GM18873 (cell line): ENCODE results near the gene CAMK2D.

ENCODE experiments used
- ATAC-seq: cut with Tn5 transposase; IDR thresholded peaks from one replicate; pipeline ENCODE4 v1.9.1; 2021; ENCODE audit warnings: mild to moderate bottlenecking, moderate library complexity, moderate number of reproducible peaks; ENCODE audit not compliant: unreplicated experiment, low FRiP score

The CAMK2D gene

GRCh38 chr4:113497154-113497884 is 264.2 kb downstream of the CAMK2D start:
- ATAC-seq = no peak

GRCh38 chr4:113496698-113497097 is 264.8 kb downstream of the CAMK2D start:
- ATAC-seq = no peak

DNA sequence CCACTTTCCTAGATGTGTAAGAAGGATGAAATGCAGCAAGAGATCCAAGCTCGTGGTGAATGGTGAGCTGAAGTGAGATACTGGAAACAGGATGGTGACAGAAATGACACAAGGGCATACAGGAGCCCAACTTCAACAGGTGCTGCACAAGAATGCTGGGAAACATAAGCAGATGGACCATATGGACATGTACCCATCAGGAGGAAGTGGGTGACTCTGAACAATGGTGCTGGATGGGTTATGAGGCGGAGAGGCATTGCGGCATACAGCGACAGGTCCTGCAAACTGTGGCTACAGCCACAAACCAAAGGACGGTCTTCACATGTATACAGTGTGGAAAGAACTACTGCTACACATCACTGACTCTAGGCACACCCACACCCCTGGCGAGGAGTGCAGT is 265.7 kb downstream of the CAMK2D start:
- no peak for ATAC-seq

GRCh38 chr4:113483131-113483530 is 278.4 kb downstream of the CAMK2D start:
- no peak for ATAC-seq

DNA sequence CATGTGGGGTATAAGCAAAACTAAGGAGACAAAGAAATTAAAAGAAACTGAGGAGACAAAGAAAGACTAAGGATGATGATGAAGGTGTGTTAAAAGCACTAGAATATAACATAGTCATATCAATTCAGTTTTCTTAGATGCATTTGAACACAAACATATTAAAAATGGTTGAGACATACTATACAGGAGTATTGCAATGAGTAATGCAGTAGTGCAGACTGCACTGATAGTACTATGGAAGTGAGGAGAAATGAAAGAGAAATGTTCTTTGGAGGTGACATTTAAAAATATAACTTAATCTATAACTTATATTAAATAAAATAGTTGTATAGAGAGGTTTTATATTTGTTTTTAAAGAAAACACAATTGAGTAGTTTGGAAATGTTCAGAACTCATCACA is 279.2 kb downstream of the CAMK2D start:
- ATAC-seq = no peak

- no peak for ATAC-seq
These were observed 279.7 kb downstream of the CAMK2D start for GRCh38 chr4:113481820-113482219.

DNA sequence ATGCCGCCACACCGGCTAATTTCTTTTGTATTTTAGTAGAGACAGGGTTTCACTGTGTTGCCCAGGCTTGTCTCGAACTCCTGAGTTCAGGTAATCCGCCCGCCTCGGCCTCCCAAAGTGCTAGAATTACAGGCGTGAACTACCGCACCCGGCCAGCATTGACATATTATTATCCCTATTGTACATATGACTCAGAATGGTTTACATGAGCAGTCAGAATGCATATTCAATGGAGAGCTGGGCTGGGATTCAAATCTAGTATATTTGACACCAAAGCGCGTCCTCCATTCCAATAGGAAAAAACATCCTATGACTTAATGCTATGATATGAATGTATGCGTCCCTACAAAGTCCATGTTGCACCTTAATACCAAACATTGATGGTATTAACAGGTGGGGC is 281.4 kb downstream of the CAMK2D start:
- ATAC-seq = no peak

GRCh38 chr4:113478032-113478431 is 283.5 kb downstream of the CAMK2D start:
- no peak for ATAC-seq

GRCh38 chr4:113476800-113477199 is 284.7 kb downstream of the CAMK2D start:
- ATAC-seq = no peak

DNA sequence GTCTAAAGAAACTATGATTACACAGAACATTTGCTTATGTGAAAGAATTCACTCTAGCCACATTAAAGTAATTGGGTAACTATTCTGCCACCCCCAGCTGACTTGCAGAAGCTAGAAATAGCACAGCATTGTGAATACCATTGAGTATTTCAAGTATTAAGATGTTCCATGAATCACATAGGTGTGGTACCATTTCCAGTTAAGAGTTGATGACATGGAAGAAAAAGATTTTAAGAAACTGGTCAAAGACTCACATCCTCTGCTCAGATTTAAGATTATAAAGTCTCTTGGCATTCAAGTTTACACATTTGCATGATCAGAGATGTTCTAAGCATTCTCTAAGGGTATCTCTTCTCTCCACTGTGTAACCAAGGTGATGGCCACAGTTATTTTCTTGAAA is 287.5 kb downstream of the CAMK2D start:
- ATAC-seq = no peak

DNA sequence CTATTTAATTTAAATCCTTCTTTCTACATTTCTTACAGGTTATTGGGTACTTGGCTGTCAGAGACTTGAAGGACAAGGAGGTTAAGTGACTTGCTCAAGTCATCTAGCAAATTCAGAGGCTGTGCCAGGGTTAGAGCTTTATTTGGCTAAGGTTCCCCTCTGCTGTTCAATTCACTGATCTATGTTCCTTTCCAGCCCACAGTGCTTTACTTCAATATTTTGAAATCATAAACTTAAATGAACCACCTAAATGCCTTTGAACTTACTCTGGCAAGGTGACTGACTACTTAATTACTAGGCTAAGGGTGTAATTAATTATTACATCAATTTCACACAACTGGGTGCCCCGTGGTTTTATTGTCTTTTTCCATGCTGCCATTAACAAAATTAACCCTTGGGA is 288.7 kb downstream of the CAMK2D start:
- ATAC-seq = no peak

DNA sequence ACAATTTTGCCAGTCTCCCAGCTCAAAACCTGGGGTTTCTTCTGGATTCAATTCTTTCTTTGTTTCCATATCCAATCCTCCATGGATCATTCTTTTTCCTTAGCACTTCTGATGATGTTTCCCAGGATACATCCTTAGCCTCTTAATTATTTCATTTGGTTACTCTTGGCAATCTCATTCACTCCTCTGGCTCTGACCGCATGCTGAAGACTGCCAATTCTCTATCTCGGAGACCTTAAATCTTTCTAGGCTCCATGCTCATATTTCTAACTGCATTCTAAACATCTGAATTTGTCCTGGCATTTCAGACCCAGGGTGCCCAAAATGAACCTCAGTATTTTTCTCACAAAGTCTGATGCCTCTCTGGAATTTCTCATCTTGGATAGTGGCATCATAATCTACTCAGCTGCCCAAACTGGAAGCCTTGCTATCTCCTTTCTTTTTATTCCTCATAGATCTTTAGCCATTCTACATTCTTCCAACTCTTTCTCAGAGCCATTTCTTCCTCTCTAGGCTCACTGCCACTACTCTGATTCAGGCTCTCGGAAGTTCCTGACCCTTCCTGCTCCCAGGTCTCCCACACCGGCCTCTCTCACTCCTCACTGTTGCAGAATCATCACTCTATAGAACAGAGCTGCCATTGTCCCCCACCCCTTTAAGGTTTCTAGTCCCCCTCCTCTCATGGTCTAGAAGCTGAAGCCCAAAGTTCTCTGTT is 290.2 kb downstream of the CAMK2D start:
- no peak for ATAC-seq

GRCh38 chr4:113469926-113470325 is 291.6 kb downstream of the CAMK2D start:
- no peak for ATAC-seq

GRCh38 chr4:113469023-113469390 is 292.5 kb downstream of the CAMK2D start:
- no peak for ATAC-seq

DNA sequence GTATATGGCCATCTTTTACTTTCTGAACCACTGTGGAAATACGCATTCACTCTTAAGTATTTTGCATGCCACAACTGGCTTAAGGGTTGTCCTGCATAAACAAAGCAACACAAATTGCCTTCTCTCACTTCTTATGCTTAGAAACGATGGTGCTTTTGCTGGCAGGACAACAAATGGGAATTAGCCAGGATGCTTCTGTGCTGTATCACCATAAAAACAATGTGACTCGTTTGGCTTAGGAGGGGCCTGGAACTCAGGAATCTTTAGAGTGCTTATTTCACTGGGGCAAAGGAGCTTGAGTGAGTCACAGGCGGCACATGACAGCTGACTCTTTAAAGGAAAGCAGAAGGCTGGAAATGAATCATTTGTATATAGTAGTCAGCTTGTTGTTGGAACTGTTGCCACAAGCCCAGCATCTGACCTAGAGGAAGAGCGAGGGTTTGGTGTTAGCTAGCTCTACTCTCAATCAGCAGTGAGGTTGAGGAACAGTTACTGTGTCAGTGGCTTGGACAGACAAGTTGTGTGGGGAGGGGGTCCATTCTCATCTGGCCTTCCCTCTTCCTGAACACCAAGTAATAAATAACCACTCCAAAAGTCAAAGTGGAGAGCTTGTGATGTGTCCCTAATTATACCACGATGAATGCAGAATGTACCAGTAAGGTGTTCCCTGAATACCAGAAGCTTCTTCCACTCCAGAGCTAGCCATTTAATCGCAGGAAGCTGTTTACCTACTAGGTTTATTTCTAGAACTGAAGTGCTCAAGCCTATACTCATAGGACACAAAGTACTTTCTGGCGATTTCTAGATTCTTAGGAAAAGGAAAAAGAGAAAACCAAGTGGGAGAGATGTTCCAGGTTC is 293.1 kb downstream of the CAMK2D start:
- ATAC-seq = no peak

GRCh38 chr4:113467581-113467980 is 294.0 kb downstream of the CAMK2D start:
- ATAC-seq = no peak

- ATAC-seq = no peak
These were observed 299.3 kb downstream of the CAMK2D start for GRCh38 chr4:113462286-113462685.

DNA sequence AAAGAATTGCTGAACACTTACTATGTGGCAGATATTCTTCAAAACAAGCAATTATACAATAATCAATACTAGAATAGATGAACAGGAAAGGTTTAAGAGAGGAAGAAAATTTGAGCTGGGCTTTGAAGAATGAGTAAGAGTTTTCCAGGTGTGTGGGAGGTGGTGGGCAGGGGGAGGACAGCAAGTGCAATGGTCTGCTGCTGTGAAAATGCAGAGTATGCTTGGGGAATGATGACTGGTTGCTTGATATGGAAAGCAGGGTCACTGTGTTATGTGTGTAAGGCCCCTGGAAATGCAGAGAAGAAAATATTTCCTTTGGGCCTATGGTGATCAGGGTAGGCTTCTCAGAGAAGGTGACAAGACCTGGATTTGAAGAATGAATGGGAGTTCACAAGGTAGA is 300.3 kb downstream of the CAMK2D start:
- no peak for ATAC-seq

GRCh38 chr4:113457886-113458285 is 303.7 kb downstream of the CAMK2D start:
- ATAC-seq = no peak

GRCh38 chr4:113457121-113457520 is 304.4 kb downstream of the CAMK2D start:
- ATAC-seq = no peak

DNA sequence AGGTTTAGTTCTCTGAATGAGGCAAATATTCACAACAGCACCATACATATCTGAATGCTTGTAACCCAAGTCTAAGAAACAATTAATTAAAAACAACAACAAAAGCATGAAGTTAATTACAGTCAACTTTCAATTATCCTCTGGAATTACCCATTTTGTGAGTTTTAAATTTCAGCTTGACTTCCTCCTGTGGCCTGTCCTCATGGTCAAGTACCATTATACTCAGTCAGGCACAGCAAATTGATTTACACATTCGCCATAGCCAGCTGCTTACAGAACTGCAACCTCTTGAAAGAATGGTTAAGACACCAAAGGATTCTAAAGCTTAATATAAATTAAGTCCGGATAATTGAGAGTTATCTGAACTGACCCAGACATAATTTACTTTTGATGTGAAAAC is 306.5 kb downstream of the CAMK2D start:
- ATAC-seq = no peak
